GM12874 (cell line): ENCODE results near the gene ANKRD33B.

Experiments used
- TF ChIP-seq, protein P1 (sequence below): IDR thresholded peaks from 2 replicates; pipeline ENCODE4 v1.5.1; 2011; ENCODE audit warnings: low read depth, mild to moderate bottlenecking, control low read depth, low read length, moderate library complexity; ENCODE audit not compliant: insufficient read depth

Gene ANKRD33B

GRCh38 chr5:10686890-10687289 lies 123.0 kb downstream of the ANKRD33B start:
- TF ChIP-seq, protein P1, sequence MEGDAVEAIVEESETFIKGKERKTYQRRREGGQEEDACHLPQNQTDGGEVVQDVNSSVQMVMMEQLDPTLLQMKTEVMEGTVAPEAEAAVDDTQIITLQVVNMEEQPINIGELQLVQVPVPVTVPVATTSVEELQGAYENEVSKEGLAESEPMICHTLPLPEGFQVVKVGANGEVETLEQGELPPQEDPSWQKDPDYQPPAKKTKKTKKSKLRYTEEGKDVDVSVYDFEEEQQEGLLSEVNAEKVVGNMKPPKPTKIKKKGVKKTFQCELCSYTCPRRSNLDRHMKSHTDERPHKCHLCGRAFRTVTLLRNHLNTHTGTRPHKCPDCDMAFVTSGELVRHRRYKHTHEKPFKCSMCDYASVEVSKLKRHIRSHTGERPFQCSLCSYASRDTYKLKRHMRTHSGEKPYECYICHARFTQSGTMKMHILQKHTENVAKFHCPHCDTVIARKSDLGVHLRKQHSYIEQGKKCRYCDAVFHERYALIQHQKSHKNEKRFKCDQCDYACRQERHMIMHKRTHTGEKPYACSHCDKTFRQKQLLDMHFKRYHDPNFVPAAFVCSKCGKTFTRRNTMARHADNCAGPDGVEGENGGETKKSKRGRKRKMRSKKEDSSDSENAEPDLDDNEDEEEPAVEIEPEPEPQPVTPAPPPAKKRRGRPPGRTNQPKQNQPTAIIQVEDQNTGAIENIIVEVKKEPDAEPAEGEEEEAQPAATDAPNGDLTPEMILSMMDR: no peak

DNA sequence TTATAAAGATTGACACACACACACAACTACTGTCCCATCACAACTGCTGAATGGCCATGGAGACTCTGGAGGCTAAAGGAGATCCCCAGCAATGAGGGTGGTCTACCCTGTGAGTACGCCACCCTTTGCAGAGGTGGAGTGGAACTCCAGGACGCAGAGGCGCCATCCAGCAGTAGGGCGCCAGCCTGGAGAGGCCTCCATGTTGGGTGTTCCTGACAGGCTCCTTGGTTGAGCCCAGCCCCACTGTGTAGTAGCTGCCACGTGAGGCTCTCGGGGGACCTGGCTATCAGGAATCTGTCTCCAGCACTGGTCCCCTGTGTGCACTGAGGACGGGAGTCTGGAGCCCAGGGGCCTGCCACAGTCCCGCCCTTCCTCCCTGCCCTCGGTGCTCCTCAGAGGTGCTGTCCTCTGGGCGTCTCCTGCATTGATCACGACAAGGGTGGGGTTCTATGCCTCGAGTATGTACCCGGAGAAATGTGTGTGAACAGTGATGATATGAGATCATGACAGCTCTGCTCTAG lies 124.8 kb downstream of the ANKRD33B start:
- TF ChIP-seq, protein P1: no peak

DNA sequence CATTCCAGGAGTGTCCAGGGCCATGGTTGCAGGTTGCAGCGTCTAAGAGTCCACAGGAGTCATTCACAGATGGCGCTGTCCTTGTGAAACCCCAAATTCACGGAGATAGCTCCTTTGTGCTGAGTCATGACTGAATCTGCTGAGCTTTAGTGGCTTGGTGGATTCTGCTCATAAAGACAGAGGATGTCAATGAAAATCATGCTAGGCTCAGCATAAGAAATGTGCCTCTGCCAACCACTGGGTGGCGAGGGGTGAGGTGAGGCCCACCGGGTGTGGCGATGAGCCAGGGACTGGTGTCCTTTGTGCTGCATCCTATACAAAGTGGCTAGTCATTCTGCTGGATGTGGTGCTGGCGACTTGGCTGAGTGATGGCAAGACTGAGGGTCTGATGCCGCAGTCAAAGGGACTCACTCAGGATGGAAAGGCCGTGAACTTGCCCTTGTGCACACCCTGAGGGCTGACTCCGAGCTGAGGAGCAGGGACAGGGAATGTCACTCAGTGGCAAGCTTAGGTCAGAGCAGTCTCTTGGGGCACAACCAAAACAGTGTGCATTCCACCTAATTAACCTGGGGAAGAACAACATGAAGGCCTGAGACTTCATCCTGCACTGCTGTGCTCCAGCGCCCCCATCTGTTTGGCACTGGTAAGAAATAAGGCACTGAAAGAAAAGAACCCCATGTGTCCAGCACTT lies 125.7 kb downstream of the ANKRD33B start:
- TF ChIP-seq, protein P1: peak; percentile 50

GRCh38 chr5:10690460-10691440 lies 126.9 kb downstream of the ANKRD33B start:
- TF ChIP-seq, protein P1: no peak

DNA sequence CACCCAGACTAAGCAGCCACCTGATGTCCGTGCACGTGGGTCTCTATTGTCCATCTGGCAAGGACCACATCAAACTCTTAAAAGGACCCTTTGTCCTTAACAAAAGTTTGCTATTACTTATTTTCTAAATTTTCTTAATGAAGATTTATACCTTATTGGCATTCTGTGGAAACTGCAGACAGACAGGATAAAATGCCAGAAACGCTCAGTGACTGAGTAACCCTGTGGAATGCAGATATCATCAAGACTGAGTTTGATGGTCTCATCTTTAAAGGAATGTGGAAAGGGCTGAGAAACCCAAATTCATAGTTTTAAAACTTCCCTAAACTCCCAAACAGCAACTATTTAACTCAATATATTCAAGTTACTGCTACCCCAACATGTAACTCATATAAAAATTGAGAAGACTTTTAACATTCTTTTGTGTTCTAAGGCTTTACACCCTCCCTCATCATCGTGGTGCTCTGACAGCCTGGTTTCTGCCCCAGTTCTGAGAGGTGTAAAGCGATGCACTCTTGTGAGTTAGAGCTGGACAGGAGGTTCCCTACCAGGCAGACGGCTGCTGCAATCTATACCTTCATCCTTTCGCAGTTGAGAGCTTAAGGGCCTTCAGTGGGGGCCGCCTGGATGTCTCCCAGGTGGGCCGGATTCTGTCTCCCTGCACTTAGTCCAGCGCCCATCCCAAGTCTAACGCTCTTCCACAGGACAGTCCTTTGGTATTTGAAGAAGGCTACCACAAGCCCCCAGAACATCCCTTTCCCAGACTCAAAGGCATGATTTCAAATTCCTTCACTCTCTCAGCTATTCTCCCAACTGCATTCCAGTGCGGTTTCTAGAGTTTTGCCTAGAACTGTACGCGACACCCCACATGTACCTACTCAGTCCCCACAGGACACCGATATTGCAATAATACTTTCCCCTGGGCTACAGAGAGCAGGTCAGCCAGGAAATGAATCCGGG lies 128.2 kb downstream of the ANKRD33B start:
- TF ChIP-seq, protein P1: no peak

GRCh38 chr5:10695055-10695649 lies 131.3 kb downstream of the ANKRD33B start:
- TF ChIP-seq, protein P1: peak; percentile 69
